Measurements from ENCODE around the gene INO80E. TPM values are rescaled to one million over a fixed set of nuclear protein-coding genes. Genes with fewer than 3 reads are reported as not detected.

INO80E gene
- total RNA-seq, 2 donors from 2014 or later = 28.3 to 54.5 TPM

DNA sequence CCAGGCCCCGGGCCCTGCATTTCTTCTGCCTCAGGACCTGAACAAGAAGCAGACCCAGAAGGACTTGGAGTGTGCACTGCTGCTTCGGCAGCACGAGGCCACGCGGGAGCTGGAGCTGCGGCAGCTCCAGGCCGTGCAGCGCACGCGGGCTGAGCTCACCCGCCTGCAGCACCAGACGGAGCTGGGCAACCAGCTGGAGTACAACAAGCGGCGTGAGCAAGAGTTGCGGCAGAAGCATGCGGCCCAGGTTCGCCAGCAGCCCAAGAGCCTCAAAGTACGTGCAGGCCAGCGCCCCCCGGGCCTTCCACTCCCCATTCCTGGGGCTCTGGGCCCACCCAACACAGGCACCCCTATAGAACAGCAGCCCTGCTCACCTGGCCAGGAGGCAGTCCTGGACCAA lies 9.8 kb upstream of the INO80E start:
- no peaks in the 10 kb centered on the region for H3K27me3 ChIP-seq
- no peaks in the 10 kb centered on the region for H3K4me1 ChIP-seq
- H3K36me3 ChIP-seq (replicated peaks in 1 of 2; ENCODE audit: insufficient read depth in 1 of 2, low read depth in 2 of 2) = peaks cover 36 to 53% of the 10 kb centered on the region in 2 donors
- DNase-seq (no peak), ATAC-seq (no peak)
- H3K4me3 ChIP-seq = no peak overlapping the region
- intact Hi-C loops (cut with DNase I) = no loop called here
- no peak overlapping the region for H3K27ac ChIP-seq
- TF ChIP-seq, protein P1, sequence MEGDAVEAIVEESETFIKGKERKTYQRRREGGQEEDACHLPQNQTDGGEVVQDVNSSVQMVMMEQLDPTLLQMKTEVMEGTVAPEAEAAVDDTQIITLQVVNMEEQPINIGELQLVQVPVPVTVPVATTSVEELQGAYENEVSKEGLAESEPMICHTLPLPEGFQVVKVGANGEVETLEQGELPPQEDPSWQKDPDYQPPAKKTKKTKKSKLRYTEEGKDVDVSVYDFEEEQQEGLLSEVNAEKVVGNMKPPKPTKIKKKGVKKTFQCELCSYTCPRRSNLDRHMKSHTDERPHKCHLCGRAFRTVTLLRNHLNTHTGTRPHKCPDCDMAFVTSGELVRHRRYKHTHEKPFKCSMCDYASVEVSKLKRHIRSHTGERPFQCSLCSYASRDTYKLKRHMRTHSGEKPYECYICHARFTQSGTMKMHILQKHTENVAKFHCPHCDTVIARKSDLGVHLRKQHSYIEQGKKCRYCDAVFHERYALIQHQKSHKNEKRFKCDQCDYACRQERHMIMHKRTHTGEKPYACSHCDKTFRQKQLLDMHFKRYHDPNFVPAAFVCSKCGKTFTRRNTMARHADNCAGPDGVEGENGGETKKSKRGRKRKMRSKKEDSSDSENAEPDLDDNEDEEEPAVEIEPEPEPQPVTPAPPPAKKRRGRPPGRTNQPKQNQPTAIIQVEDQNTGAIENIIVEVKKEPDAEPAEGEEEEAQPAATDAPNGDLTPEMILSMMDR (IDR thresholded peaks at IDR 0.05) = no peak
- no peak for TF ChIP-seq POLR2A (IDR thresholded peaks at IDR 0.05)
- WGBS, 2 donors = 89 to 100% methylated on average over 1 to 20 of the region's 20 CpGs
- no peaks in the 10 kb centered on the region for H3K9me3 ChIP-seq

DNA sequence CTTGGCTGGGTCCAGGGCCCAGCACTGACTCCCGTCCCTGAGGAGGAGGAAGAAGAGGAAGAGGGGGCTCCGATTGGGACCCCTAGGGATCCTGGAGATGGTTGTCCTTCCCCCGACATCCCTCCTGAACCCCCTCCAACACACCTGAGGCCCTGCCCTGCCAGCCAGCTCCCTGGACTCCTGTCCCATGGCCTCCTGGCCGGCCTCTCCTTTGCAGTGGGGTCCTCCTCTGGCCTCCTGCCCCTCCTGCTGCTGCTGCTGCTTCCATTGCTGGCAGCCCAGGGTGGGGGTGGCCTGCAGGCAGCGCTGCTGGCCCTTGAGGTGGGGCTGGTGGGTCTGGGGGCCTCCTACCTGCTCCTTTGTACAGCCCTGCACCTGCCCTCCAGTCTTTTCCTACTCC lies 9.1 kb upstream of the INO80E start:
- Histone ChIP-seq H3K4me1 (no peaks in the 10 kb centered on the region), H3K27ac (no peak overlapping the region), H3K4me3 (no peak overlapping the region), H3K9me3 (no peaks in the 10 kb centered on the region), H3K27me3 (no peaks in the 10 kb centered on the region), H3K36me3 (replicated peaks in 1 of 2; ENCODE audit: insufficient read depth in 1 of 2, low read depth in 2 of 2) (peaks cover 36 to 46% of the 10 kb centered on the region in 2 donors)
- ATAC-seq (no peak), DNase-seq (no peak)
- WGBS, 2 donors = 89 to 96% methylated on average over 2 to 5 of the region's 5 CpGs
- no peak for TF ChIP-seq POLR2A (IDR thresholded peaks at IDR 0.05)
- TF ChIP-seq, protein P1 (IDR thresholded peaks at IDR 0.05) = no peak
- intact Hi-C loops (cut with DNase I) = no loop called here

DNA sequence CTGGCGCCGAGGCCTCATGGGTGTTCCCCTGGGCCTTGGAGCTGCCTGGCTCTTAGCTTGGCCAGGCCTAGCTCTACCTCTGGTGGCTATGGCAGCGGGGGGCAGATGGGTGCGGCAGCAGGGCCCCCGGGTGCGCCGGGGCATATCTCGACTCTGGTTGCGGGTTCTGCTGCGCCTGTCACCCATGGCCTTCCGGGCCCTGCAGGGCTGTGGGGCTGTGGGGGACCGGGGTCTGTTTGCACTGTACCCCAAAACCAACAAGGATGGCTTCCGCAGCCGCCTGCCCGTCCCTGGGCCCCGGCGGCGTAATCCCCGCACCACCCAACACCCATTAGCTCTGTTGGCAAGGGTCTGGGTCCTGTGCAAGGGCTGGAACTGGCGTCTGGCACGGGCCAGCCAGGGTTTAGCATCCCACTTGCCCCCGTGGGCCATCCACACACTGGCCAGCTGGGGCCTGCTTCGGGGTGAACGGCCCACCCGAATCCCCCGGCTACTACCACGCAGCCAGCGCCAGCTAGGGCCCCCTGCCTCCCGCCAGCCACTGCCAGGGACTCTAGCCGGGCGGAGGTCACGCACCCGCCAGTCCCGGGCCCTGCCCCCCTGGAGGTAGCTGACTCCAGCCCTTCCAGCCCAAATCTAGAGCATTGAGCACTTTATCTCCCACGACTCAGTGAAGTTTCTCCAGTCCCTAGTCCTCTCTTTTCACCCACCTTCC lies 8.5 kb upstream of the INO80E start:
- DNase-seq (no peak), ATAC-seq (no peak)
- no peak overlapping the region for H3K27ac ChIP-seq
- H3K4me1 ChIP-seq = no peaks in the 10 kb centered on the region
- intact Hi-C loops (cut with DNase I) = no loop called here
- no peaks in the 10 kb centered on the region for H3K9me3 ChIP-seq
- H3K4me3 ChIP-seq = no peak overlapping the region
- WGBS, 2 donors = 92 to 95% methylated on average over 11 to 35 of the region's 35 CpGs
- no peaks in the 10 kb centered on the region for H3K27me3 ChIP-seq
- TF ChIP-seq POLR2A (IDR thresholded peaks at IDR 0.05) = no peak
- TF ChIP-seq, protein P1 (IDR thresholded peaks at IDR 0.05) = no peak
- H3K36me3 ChIP-seq (replicated peaks in 1 of 2; ENCODE audit: insufficient read depth in 1 of 2, low read depth in 2 of 2) = peaks cover 36 to 42% of the 10 kb centered on the region in 2 donors

DNA sequence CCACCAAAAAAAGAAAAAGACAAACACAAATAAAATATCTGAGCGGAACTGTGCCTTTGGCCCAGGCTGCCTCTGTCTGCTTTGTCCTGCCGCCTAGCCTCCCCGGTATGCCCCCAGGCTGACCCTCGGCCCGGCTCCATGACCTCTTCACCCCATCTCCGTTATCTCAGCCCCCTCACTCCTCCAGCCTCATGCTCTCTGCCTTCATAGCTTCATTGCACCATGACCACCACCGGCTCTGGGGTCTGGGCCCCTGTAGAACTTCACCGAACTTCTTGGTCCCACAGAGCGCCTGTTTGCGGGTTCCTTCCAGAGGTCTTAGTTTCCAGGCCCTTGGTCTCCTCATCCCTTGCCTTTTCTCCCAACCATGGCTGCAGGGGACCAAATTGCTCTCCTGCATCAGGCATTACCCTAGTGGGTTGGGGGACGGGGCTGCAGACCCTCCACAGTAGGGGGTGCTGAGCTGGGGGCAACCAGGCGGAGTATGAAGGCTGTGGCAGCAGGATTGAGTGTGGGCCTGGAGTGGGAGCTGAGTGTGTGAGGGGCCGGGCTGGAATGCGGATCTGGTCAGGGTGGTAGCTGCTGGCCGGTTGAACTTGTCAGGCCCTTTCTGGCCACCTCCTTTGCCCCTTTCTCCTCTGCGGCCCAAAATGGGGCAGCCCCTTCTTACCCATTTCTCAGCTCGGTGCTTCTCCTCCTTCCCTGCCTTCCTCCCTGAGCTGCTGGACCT lies 7.5 kb upstream of the INO80E start:
- Histone ChIP-seq H3K4me3 (no peak overlapping the region), H3K27ac (no peak overlapping the region), H3K27me3 (no peaks in the 10 kb centered on the region), H3K36me3 (replicated peaks in 1 of 2; ENCODE audit: insufficient read depth in 1 of 2, low read depth in 2 of 2) (peaks cover 28 to 34% of the 10 kb centered on the region in 2 donors), H3K4me1 (no peaks in the 10 kb centered on the region), H3K9me3 (no peaks in the 10 kb centered on the region)
- TF ChIP-seq POLR2A (IDR thresholded peaks at IDR 0.05) = no peak
- TF ChIP-seq, protein P1 (IDR thresholded peaks at IDR 0.05) = no peak
- ATAC-seq = no peak
- 92 to 94% methylated on average over 17 of the region's 17 CpGs for WGBS, 2 donors
- intact Hi-C loops (cut with DNase I) = no loop called here
- no peak for DNase-seq

Measured in body of pancreas (tissue), 4 donors.